Progenitor cell of endocrine pancreas (in vitro differentiated cells): ENCODE measurements around the gene BPIFA3. TPM values are rescaled to one million over a fixed set of nuclear protein-coding genes. Genes with fewer than 3 reads are reported as not detected.

Experiments
- DNase-seq: peaks from one replicate; pipeline ENCODE4 v3.0.0; 2021; ENCODE audit warnings: low spot score; ENCODE audit not compliant: unreplicated experiment
- H3K27ac Mint-ChIP-seq: 2 replicates; pipeline ENCODE4 v1.8.0; 2021; ENCODE audit warnings: mild to moderate bottlenecking, moderate library complexity, mixed read lengths
- H3K27me3 Mint-ChIP-seq: 2 replicates; pipeline ENCODE4 v1.8.0; 2021; ENCODE audit warnings: mixed read lengths
- H3K36me3 Mint-ChIP-seq: 2 replicates; pipeline ENCODE4 v1.8.0; 2022; ENCODE audit warnings: mixed read lengths; ENCODE audit not compliant: insufficient read depth
- H3K4me1 Mint-ChIP-seq: 2 replicates; pipeline ENCODE4 v1.8.0; 2021; ENCODE audit warnings: low read depth, mixed read lengths
- H3K4me3 Mint-ChIP-seq: 2 replicates; pipeline ENCODE4 v1.8.0; 2021; ENCODE audit warnings: low read depth, mild to moderate bottlenecking, moderate library complexity, mixed read lengths
- H3K9me3 Mint-ChIP-seq: 2 replicates; pipeline ENCODE4 v1.8.0; 2021; ENCODE audit warnings: low read depth, mixed read lengths
- CTCF ChIP-seq: fragments of 200-600 bp; sonication (generic); IDR thresholded peaks from one replicate; pipeline ENCODE4 v1.5.0; 2021; ENCODE audit warnings: antibody characterized with exemption, mild to moderate bottlenecking; ENCODE audit not compliant: unreplicated experiment
- total RNA-seq: library from RNA; stranded (reverse); gene quantifications from 2 replicates; pipeline ENCODE4 v1.2.1, GENCODE V29; 2021

Gene BPIFA3
- total RNA-seq, 1 donor from 2014 or later = not detected

- no peak for TF ChIP-seq CTCF
- Mint-ChIP-seq H3K4me3 (no peak overlapping the region), H3K4me1 (no peaks in the 10 kb centered on the region), H3K9me3 (no peaks in the 10 kb centered on the region), H3K27ac (no peak overlapping the region), H3K27me3 (peaks cover 70% of the 10 kb centered on the region), H3K36me3 (no peaks in the 10 kb centered on the region)
- no peak for DNase-seq
Measured at GRCh38 chr20:33210371-33210770, 6.8 kb upstream of the BPIFA3 start.

GRCh38 chr20:33211817-33212424 lies 5.2 kb upstream of the BPIFA3 start:
- Mint-ChIP-seq H3K4me1 (no peaks in the 10 kb centered on the region), H3K27me3 (peaks cover 66% of the 10 kb centered on the region), H3K36me3 (no peaks in the 10 kb centered on the region), H3K9me3 (no peaks in the 10 kb centered on the region), H3K4me3 (no peak overlapping the region), H3K27ac (no peak overlapping the region)
- peak; percentile 81 for TF ChIP-seq CTCF
- DNase-seq = peak; percentile 58

- Mint-ChIP-seq H3K27me3 (peaks cover 52% of the 10 kb centered on the region), H3K27ac (no peak overlapping the region), H3K9me3 (no peaks in the 10 kb centered on the region), H3K4me1 (no peaks in the 10 kb centered on the region), H3K36me3 (no peaks in the 10 kb centered on the region), H3K4me3 (no peak overlapping the region)
- DNase-seq = no peak
- no peak for TF ChIP-seq CTCF
Measured at GRCh38 chr20:33224399-33224798, 7.2 kb downstream of the BPIFA3 start.

GRCh38 chr20:33229843-33230242 lies 12.7 kb downstream of the BPIFA3 start:
- Mint-ChIP-seq H3K27ac (no peak overlapping the region), H3K4me1 (no peaks in the 10 kb centered on the region), H3K9me3 (no peaks in the 10 kb centered on the region), H3K4me3 (no peak overlapping the region), H3K36me3 (no peaks in the 10 kb centered on the region), H3K27me3 (peaks cover 72% of the 10 kb centered on the region)
- DNase-seq = no peak
- no peak for TF ChIP-seq CTCF

- Mint-ChIP-seq H3K27ac (no peak overlapping the region), H3K36me3 (no peaks in the 10 kb centered on the region), H3K4me3 (no peak overlapping the region), H3K27me3 (peaks cover 69% of the 10 kb centered on the region), H3K9me3 (no peaks in the 10 kb centered on the region), H3K4me1 (no peaks in the 10 kb centered on the region)
- no peak for TF ChIP-seq CTCF
- no peak for DNase-seq
Measured at GRCh38 chr20:33231237-33231636, 14.1 kb downstream of the BPIFA3 start.
